HUES64 (cell line): Measurements from ENCODE around the gene CWC22.
A peak's percentile ranks its signal among the peaks of the same experiment; 100 is the strongest.
"Not testable (repeated sequence)": the region's sequence is repeated elsewhere in the genome, so short reads cannot be mapped to it uniquely, and the experiment has no call there.

Experiments
- H3K27ac ChIP-seq: 2 replicates; pipeline ENCODE4 v1.7.0; 2013; ENCODE audit warnings: low read depth, low read length, inconsistent platforms
- H3K27me3 ChIP-seq: 2 replicates; pipeline ENCODE4 v1.6.1; 2013; ENCODE audit warnings: mild to moderate bottlenecking, low read length; ENCODE audit not compliant: insufficient read depth
- H3K36me3 ChIP-seq: 2 replicates; pipeline ENCODE4 v1.6.1; 2013; ENCODE audit warnings: mild to moderate bottlenecking, low read length; ENCODE audit not compliant: insufficient read depth
- H3K4me1 ChIP-seq: 2 replicates; pipeline ENCODE4 v1.6.1; 2013; ENCODE audit warnings: mild to moderate bottlenecking, low read length, moderate library complexity; ENCODE audit not compliant: insufficient read depth
- H3K4me3 ChIP-seq: 2 replicates; pipeline ENCODE4 v1.5.1; 2013; ENCODE audit warnings: mild to moderate bottlenecking, low read length, moderate library complexity
- H3K9ac ChIP-seq: 2 replicates; pipeline ENCODE4 v1.6.1; 2013; ENCODE audit warnings: mild to moderate bottlenecking, low read depth, low read length
- H3K9me3 ChIP-seq: 2 replicates; pipeline ENCODE4 v1.6.1; 2013; ENCODE audit warnings: low read depth, low read length; ENCODE audit not compliant: insufficient read depth
- WGBS: fragments of 150-250, 120-280 bp; methylation state at CpG from one replicate; pipeline ENCODE4 v1.1.7; 2013; ENCODE audit warnings: missing lambda C conversion rate; 5-methylcytosine and 5-hydroxymethylcytosine counted together

CWC22 gene

GRCh38 chr2:180029575-180029974, 22.5 kb upstream of the CWC22 start:
- WGBS = 94% methylated on average over 1 of the region's 1 CpG
- H3K4me1 ChIP-seq = peaks cover 7% of the 10 kb centered on the region; the same call in 1 of the 2 replicates

GRCh38 chr2:180021850-180022249, 14.8 kb upstream of the CWC22 start:
- 98% methylated on average over 23 of the region's 23 CpGs for WGBS
- Histone ChIP-seq H3K9me3 (no peaks in the 10 kb centered on the region), H3K4me1 (no peaks in the 10 kb centered on the region; the same call in 1 of the 2 replicates), H3K9ac (no peak overlapping the region), H3K27me3 (no peaks in the 10 kb centered on the region), H3K36me3 (no peaks in the 10 kb centered on the region), H3K4me3 (no peak overlapping the region), H3K27ac (no peak overlapping the region)

More at GRCh38 chr2:180029575-180029974, 22.5 kb upstream of the CWC22 start:
- no peaks in the 10 kb centered on the region for H3K9me3 ChIP-seq
- no peak overlapping the region for H3K9ac ChIP-seq
- H3K27ac ChIP-seq = no peak overlapping the region
- no peak overlapping the region for H3K4me3 ChIP-seq
- H3K27me3 ChIP-seq = no peaks in the 10 kb centered on the region
- H3K36me3 ChIP-seq = no peaks in the 10 kb centered on the region

GRCh38 chr2:180017784-180018183, 10.7 kb upstream of the CWC22 start:
- WGBS = 93% methylated on average over 4 of the region's 4 CpGs
- Histone ChIP-seq H3K27me3 (no peaks in the 10 kb centered on the region), H3K9me3 (no peaks in the 10 kb centered on the region), H3K9ac (no peak overlapping the region), H3K4me3 (no peak overlapping the region), H3K4me1 (no peaks in the 10 kb centered on the region; the same call in 1 of the 2 replicates), H3K27ac (no peak overlapping the region), H3K36me3 (no peaks in the 10 kb centered on the region)

- Histone ChIP-seq H3K4me3 (no peak overlapping the region), H3K9me3 (no peaks in the 10 kb centered on the region), H3K9ac (no peak overlapping the region), H3K27ac (no peak overlapping the region), H3K4me1 (no peaks in the 10 kb centered on the region), H3K27me3 (no peaks in the 10 kb centered on the region), H3K36me3 (no peaks in the 10 kb centered on the region)
- WGBS = 92% methylated on average over 2 of the region's 2 CpGs
These were observed 9.8 kb upstream of the CWC22 start for GRCh38 chr2:180016937-180017336.

GRCh38 chr2:180015951-180016709, 9.0 kb upstream of the CWC22 start:
- H3K4me3 ChIP-seq = no peak overlapping the region
- no peak overlapping the region for H3K27ac ChIP-seq
- 99% methylated on average over 5 of the region's 5 CpGs for WGBS

GRCh38 chr2:180012523-180012922, 5.4 kb upstream of the CWC22 start:
- Histone ChIP-seq H3K9ac (no peak overlapping the region), H3K36me3 (no peaks in the 10 kb centered on the region), H3K27me3 (no peaks in the 10 kb centered on the region), H3K4me3 (no peak overlapping the region), H3K9me3 (no peaks in the 10 kb centered on the region), H3K27ac (no peak overlapping the region), H3K4me1 (no peaks in the 10 kb centered on the region)
- 96% methylated on average over 4 of the region's 4 CpGs for WGBS

More at GRCh38 chr2:180015951-180016709, 9.0 kb upstream of the CWC22 start:
- Histone ChIP-seq H3K9ac (no peak overlapping the region), H3K4me1 (no peaks in the 10 kb centered on the region), H3K9me3 (no peaks in the 10 kb centered on the region), H3K27me3 (no peaks in the 10 kb centered on the region), H3K36me3 (no peaks in the 10 kb centered on the region)

- 89% methylated on average over 2 of the region's 2 CpGs for WGBS
- Histone ChIP-seq H3K9me3 (no peaks in the 10 kb centered on the region), H3K36me3 (no peaks in the 10 kb centered on the region), H3K4me3 (no peak overlapping the region), H3K4me1 (peaks cover 3% of the 10 kb centered on the region), H3K27ac (no peak overlapping the region), H3K9ac (no peak overlapping the region), H3K27me3 (no peaks in the 10 kb centered on the region)
These were observed 3.6 kb upstream of the CWC22 start for GRCh38 chr2:180010701-180011100.

- Histone ChIP-seq H3K27me3 (no peaks in the 10 kb centered on the region), H3K9ac (peak overlapping the region; percentile 93), H3K4me1 (peaks cover 10% of the 10 kb centered on the region), H3K4me3 (peak overlapping the region; percentile 87), H3K36me3 (no peaks in the 10 kb centered on the region), H3K27ac (peak overlapping the region; percentile 74; the same call in 1 of the 2 replicates), H3K9me3 (no peaks in the 10 kb centered on the region)
- WGBS = 24% methylated on average over 3 of the region's 7 CpGs
These were observed 866 bp downstream of the CWC22 start for GRCh38 chr2:180006231-180006630.

GRCh38 chr2:180005465-180005864, 1.6 kb downstream of the CWC22 start:
- H3K36me3 ChIP-seq, H3K9me3 ChIP-seq, H3K9ac ChIP-seq, H3K27me3 ChIP-seq, H3K27ac ChIP-seq: not testable (repeated sequence)
- 96% methylated on average over 7 of the region's 7 CpGs for WGBS
- Histone ChIP-seq H3K4me1 (peaks cover 13% of the 10 kb centered on the region), H3K4me3 (peak overlapping the region; percentile 87)

GRCh38 chr2:180004731-180005130, 2.4 kb downstream of the CWC22 start:
- H3K27ac ChIP-seq = peak overlapping the region; percentile 50; the same call in 1 of the 2 replicates
- H3K4me3 ChIP-seq = peak overlapping the region; percentile 18; the same call in 1 of the 2 replicates
- H3K36me3 ChIP-seq = no peaks in the 10 kb centered on the region
- H3K9me3 ChIP-seq = no peaks in the 10 kb centered on the region
- no peaks in the 10 kb centered on the region for H3K27me3 ChIP-seq
- peaks cover 13% of the 10 kb centered on the region for H3K4me1 ChIP-seq
- WGBS = 61% methylated on average over 5 of the region's 5 CpGs
- no peak overlapping the region for H3K9ac ChIP-seq

- Histone ChIP-seq H3K9me3 (no peaks in the 10 kb centered on the region), H3K4me1 (peaks cover 13% of the 10 kb centered on the region), H3K36me3 (peaks cover 4% of the 10 kb centered on the region; the same call in 1 of the 2 replicates), H3K9ac (no peak overlapping the region), H3K27ac (no peak overlapping the region), H3K4me3 (no peak overlapping the region), H3K27me3 (no peaks in the 10 kb centered on the region)
- WGBS = 86% methylated on average over 1 of the region's 2 CpGs
These were observed 3.5 kb downstream of the CWC22 start for GRCh38 chr2:180003559-180003958.
